Astrocyte of the hippocampus (primary cell): ENCODE measurements around the gene NFATC2.

Experiments used
- DNase-seq: peaks from one replicate; pipeline ENCODE4 v3.0.0; 2011; ENCODE audit warnings: low read depth, low spot score

NFATC2 gene

DNA sequence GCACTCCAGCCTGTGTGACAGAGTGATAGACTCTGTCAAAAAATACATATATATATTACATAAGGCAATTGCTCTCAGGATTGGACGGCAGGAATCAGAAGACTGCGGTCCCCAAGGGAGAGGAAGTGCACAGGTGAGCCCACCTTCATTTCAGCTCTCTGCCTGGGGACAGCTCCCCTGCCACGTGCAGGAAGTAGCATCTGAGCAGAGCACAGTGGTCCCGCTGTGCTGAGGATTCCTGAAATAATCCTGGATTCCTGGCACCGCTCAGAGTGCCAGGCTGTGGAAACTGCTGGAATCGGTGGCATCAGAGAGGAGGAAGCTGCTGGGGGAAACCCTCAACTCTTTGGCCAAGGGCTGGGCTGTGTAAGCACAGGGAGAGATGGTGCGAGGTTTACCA lies 27.7 kb downstream of the NFATC2 start:
- no peak for DNase-seq

DNA sequence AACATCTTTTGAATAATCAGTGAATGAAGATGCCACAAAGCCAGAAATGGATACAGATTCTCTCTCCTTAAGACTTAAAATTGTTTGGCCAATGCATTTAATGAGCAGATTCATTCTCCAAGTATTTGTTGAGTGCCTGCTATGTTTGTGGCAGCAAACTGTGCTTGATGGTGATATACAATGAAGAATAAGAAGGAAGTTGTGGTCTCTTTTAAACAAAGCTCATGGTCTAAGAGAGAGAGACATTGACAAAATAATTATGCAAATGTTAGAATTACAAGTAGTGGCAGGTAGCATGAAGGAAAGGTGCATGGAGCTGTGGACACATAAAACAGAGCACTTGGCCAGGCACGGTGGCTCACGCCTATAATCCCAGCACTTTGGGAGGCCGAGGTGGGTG lies 28.3 kb downstream of the NFATC2 start:
- no peak for DNase-seq

DNA sequence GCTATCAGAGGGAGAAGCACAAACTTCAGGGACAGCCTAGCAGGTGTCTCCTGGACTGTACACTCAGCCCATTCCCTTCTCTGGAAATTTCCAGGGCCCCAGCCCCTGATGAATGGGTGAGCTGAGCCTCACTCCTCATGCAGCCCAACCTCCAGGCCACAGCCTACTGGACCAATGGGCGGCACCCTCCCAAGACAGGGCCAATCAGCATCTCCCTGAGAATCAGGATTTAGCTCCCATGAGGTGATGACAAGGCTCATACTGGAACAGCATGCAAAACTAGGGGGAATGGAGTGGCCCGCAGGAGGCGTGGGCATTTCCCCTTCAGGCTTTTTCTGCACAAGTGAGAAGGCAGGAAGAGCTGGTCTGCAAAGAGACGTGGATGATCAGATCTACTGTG lies 29.0 kb downstream of the NFATC2 start:
- DNase-seq: no peak

DNA sequence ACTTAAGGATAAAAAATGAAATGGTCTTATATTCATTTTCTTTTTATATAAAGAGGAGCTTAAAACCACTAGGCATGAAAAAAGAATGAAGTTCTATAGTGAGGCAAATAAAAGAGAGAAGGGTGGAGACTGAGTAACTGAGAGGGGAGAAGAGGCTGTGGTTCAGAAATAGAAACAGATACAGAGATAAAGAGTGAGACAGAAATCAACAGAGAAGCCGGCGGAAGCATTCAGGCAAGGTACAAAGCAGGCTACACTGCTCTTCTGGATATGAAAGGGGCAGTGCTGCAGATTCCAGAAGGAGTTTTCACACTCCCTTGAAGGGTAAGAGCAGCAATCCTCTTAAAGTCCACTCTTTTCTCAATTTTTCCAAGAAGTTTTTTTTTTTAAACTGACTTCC lies 29.9 kb downstream of the NFATC2 start:
- no peak for DNase-seq

DNA sequence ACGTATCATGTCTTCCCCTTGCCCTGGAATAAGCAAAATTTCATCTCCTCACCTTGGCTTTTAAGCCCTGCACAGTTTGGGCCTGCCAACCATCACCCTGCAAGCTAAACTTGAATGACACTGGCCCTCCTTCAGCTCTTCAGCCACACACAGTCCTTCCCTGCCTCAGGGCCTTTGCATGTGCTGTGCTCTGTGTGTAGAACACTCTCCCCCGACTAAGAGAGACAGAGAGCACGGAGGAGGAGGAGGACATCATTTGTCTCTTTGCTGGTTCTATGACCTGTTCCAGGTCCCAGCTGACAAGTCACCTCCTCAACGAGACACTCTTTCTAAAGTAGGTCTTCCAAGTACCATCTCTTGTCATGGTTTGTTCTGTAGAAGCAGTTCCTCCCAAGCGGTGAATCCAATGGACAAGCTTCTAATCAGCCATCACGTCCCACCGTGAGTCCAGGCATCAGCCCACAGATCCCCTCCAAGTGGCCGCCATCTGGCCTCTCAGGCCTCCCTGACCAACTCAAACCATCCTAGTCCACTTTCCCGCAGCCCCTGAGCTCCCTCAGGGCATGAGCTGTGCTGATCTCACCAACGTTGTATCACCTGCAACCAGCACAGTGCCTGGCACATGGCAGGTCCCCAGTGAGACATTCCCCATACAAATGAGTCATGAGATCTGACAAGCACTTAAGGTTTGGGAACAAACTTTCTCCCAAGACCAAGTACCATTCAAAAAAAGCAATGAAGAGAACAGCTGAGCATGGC lies 30.5 kb downstream of the NFATC2 start:
- no peak for DNase-seq

DNA sequence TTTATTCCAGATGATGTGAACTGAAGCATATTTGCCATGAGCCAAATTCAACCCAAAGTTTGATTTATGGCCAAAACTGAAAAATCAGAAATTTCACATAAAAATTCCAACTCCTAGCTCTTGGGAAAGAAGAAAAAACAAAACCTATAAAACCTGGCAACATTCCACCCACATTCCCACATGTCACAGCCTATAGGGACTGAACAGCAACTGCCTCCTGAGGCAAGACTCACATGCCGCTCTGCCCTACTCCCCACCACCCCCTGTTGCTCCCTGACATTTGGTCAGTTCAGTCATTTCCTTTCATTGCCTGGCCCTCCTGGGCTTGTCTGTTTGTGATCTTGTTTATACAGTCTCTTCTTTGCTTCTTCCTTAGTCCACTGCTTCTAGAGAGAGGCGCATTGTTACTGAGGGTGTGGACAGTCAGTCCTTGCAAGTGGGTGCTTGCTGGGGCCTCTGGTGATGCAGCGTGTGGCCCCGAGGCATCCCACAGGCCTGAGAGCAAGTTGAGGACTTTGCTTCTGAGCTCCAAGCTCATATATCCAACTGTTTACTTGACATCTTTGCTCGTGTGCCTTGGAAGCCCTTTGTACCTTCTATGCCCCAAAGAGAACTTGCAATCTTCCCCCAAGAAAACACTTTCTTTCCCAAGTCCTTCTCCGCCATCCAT lies 31.4 kb downstream of the NFATC2 start:
- DNase-seq: no peak

DNA sequence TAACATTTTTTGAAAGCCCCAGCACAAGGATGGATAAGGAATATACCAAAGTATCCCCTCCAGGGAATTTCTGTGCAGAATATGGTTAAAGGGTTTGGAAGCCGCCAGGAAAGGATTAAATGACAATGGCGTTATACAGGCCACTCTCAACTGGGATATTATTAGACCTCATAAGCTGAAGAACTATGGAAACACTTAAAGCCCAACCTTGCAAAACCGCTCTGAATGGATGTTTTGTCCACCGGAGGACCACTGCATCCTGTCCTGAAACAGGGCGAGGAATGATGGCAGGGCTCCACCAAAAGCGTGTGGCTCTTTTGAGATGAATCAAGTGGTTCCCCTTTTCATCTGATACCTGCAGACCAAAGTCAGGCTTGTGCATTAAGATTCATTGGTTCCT lies 32.4 kb downstream of the NFATC2 start:
- no peak for DNase-seq

DNA sequence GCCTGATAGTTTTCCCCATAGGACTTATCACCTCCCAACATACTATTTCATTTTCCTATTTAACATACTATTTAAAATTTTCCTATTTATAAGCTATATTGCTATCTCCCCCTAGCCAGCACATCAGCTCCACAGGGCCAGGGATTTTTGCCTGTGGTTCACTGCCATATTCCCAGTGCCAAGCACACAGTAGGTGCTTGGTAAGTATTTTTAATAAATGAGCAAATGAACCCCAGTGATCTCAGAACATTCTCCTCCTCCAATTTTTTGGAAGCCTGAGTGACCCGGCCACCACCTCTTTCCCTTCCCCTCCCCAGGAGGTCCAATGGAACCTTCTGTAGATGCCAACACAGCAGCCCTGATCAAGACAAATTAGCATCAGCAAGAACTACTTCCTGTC lies 33.3 kb downstream of the NFATC2 start:
- no peak for DNase-seq

DNA sequence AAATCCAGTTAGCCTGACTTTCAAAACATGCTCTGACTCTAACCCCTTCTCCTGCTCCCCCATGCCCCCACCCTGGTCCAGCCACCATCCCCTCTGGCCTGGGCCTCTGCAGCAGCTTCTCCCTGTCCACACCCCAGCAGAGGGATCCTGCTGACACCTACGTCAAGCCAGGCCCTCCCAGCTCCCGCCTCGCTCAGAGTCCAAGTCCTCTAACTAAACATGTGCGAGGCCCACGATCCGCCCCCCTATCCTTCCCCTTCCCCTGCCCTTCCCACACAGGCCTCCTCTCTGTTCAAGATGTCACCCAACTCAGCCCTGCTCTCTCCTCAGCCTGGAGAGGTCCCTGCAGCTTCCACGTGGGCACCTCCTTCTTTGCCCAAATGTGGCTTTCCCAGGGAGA lies 33.7 kb downstream of the NFATC2 start:
- no peak for DNase-seq

DNA sequence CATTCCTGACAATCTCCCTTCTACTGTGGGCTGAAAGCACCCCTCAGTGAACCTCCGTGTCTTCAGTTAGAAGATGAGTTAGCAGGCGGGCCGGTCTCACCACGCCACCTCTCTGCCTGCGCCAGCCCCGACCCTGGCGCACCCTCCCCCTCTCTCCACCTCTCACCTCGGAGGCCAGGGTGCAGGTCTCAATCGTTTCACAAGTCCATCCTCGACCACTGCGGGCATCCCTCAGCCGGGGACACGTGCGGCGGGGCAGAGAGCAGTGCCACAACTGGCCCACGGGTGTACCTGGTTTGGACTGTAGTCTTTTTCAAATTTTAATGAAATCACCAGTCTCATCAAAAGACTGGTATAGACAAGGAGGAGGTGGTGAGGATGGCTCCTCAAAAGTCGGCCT lies 34.4 kb downstream of the NFATC2 start:
- DNase-seq: no peak

DNA sequence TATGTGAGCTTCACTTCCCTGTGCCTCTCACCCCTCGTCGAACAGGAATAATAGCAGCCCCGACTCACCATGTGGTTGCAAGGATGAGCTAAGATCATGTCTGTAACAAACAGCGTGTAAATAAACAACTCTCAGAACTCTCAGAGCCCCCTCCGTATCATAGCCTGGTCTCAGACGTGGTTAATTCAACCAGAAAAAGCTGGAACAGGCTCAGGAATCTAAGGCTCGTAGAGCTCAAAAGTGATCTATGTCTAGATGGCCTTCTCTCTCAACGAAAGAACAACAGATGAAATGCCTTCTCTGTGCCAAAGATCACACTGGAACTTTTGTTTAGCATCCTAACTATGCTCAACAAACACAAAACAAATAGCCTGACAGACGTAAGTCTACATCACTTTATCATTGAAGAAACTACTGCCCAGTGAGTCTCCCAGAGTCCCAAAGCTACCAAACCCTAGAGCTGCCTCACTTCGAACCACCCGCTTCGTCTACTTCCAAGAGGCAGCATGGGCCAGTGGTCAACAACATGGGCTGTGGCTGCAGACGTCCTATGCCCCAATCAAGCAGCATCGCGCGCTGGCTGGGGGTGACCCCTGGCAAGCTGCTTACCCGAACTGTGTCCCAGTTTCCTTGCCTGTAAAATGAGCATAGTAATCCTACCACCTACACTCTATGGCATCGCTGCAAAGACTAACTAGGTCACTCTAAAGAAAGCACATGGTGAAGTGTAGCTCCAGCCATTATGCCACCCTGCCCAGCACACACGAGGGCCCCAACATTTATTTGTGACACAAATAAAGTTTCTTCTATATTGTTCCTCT lies 35.1 kb downstream of the NFATC2 start:
- peak; percentile 87 for DNase-seq

DNA sequence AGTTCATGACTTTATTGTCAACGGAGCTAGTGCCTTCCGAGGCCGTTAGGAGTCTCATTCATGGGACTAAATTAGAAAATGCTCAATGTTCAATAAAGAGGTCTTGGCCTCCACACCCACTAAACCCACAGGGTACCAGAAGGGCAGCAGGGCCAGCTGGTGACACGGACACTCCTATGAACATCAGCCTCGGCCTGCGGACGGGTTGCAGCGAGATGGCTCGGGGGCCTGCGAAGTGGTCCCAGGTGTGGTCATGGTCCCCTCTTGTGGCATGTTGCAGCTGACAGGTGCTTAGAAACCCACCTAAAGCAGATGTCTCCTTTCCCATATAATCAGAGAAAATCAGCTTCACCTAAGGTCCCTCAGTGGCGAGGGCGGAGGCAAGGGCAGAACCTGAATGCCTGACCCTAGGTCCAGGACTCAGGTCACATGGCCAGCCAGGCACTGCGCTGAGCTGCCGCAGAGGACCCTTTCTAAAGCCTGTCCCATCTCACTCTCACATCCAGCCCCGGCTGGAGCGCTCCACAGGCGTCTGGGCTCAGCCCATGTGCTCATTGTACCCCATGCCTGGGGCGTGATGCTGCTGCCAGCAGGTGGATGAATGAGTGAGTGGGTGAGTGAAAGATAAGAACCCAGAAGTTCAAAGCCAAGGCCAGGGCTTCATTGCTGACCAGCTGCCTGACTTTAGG lies 35.8 kb downstream of the NFATC2 start:
- DNase-seq: no peak

DNA sequence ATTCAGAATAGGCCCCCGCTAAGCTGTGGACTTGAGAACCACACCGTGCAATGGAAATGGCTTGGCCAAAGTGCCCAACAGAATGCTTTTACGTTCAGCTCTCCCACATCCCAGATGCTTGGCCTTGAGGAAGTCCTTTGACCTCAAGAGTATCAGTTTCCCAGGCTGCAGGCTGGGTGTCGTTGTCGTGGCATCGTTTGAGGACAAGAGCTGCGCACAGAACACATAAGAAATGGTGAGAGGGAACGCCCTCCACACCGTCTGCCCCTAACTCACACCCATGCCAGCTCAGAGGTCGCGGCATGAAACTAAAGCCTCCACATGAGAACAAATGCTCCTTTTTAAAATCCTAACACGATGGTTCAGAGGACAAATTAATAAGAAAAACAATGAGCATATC lies 37.0 kb downstream of the NFATC2 start:
- DNase-seq: no peak

DNA sequence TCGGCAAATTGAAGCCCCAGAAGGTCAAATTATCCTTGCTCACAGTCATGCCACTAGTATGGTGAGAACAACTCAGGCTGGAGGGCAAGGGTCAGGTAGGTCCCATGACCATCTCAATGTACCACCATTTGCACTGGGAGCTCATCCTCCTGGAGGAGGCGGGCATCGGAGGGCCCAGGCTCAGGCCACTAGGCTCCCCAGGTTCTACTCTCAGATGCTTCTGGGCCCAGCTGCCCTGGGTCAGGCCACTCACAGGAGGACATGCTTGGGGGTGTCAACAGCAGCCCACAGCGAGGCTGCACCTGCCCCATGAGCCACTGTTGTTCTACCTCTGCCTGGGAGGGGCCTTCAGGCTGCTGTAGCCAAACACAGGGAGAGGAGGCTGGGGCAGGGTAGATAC lies 39.1 kb downstream of the NFATC2 start:
- no peak for DNase-seq

DNA sequence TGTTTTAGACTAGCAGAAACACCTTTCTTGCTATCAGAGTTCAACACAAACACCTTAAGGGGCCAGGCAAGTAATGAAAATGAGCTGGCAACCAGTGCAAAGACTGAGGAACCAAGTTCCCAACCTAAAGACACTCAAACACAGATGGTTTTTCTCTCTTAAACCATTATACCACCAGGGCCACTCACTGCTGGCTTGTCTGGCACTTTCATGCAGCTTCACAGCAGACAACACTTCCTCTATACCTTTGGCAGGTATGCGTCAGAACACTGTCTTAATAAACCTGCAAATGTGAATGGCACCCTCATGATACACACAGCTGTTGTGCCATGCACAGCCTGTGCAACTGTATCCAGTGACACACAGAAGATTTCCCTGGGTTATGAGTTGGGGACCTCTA lies 41.6 kb downstream of the NFATC2 start:
- no peak for DNase-seq

DNA sequence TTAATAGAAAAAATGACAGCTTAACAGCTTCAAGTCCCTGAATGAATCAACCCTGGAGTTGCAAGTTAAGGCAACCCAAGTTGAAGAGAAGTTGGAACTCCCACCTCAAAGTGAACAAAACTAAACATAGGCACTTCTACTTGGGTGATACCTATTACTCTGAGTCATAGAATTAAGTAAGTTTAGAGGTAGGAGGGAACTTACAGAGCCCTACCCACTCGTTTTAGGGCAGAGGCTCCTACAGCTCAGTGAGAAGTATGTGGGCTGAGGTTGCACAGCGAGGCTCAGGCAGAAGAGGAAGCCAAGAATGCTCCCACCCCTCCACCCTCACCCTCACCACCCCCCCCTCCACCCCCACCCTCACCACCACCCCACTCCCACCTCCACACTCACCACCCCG lies 42.2 kb downstream of the NFATC2 start:
- DNase-seq: no peak

DNA sequence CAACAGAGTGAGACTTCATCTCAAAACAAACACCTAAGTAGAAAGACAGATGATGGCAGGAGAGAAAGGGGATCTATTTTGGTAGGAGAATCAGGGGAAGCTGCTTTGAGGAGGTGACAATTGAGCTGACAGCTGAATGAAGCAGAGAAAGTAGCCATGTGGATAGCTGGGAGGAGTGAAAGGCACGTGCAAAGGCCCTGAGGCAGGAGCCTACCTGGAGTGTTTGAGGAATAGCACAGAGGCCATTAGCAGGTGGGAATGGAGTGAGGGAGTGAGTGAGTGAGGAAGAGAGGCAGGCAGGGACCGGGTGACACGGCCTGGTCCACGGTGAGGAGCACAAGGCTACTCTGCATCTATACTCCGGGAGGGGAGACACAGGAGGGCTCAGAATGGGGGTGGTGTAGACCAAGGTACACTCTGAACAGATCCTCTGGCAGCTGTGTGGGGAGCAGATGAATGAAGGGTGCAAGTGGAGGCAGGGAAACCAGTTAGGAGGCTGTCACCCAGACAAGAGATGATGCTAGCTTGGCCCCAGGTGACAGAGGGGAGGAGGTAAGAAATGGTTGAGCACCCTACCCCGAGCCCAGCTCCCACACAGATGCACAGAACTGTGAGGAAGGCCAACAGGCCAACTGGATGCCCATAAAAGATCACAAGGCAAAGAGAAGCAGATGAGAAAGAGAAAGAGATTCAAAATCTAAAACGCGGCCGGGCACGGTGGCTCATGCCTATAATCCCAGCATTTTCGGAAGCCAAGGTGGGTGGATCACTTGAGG lies 43.6 kb downstream of the NFATC2 start:
- no peak for DNase-seq

DNA sequence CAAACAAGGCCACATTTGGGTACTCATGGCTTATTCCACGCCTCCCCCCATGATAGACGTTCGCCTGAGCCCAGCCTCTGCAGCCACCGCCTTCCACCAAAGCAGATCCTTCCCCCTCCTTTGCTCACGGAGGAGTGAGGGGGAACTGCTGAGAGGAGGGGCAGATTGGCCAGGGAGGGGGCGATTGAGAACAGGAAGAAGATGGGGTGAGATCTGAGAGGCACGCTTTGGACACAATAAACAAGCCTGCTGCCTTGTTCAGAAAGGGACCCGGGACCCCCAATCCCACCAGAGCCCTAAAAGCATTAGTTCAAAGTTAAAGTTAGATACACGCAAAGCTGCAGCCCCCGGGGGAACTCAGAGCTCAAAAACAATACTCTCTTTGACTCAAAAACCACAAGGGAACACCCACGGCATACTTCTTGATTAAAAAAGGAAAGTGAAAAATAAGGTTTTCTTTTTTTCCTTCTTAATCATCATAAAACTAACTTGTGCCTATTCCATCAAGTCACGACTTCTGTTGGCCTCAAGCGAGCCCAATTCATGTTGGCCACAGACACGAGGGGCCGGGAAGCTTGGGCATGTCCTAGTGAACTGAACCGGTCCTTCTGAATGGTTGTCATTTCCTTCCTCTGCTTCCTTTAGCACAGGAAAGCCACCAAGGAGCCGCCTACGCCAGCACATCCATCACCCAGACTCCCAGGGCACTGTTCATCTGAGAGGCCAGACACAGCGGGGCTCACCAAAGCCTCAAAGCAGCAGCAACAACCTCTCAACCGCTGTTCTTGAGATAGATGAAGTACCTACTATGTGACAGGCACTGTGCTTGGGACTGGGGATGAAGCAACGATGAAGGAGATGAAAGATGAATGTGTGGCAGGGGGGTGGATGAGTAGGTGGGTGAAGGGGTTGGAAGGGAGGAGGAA lies 44.7 kb downstream of the NFATC2 start:
- no peak for DNase-seq

DNA sequence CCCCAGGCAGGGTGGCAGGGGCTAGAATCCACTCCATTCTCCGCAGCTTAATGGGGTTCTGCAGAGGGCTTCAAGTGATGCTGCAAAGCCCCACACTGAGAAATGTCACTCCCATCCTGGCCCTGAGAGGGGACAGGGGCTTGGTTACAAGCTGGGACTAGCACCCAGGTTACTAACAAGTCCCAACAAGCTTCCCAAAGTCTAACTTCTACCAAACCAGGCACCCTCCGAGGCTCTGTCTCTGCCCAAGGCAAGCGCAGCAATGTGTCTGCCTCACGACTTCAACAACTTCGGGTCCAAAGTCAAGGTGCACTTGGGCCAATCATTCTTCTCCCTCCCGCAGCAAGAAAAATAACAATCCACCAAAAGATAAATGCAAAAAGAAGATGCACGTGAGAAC lies 45.6 kb downstream of the NFATC2 start:
- DNase-seq: no peak

DNA sequence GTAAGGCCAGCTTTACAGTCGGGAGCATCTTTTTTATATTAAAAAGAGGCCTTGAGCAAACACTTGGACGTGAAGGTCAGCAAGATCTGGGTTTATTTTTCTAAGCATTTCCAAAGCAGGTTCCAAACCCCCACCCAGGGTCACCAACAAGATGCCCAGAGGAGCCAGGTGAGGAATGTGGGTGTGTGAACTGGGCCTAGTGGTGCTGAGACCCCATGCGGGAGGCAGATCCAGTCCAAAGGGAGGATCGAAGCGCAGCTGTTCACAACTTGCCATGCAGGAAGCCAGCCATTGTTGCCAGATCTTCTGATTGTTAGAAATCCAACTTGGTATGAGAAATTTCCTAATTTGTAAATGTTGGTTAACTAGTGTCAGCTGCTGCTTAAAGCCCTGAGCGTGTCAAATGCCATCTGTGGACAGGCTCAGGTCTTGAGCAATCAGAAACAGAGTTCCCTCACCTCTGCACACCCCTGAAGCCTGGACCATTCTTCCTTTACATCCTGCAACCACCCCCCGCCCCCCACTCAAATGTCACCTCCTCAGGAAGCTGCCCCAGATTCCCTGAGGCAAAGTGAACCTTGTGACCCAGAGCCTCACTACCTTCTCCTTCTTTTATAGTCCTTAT lies 46.5 kb downstream of the NFATC2 start:
- DNase-seq: no peak
